ENCODE results near the gene CLDN9. TPM values are rescaled to one million over a fixed set of nuclear protein-coding genes. Genes with fewer than 3 reads are reported as not detected.

The CLDN9 gene
- polyA plus RNA-seq, 2 of the 4 experiments (the other 2 are of a cell fraction): 0.03 to 0.06 TPM

DNA sequence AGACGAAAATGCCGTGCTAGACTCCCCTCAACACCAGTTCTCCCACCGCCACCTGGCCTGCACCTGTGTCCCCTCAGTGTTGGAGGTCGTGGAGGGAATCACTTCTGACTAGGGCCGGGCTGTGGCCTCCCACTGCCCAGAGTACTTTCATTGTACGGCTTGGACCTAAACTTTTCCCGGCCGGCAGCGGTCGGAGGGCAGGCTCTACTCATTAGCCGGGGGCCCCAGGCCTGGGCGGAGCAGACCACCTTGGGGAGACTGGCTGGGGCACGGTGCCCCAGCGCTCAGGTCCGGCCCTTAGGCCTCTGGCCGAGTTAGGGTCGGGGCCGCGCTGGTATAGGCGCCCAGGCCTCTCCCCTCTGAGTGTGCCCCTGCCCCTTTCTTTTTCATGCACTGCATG, 4.6 kb downstream of the CLDN9 start:
- ATAC-seq (no peak), FAIRE-seq (no peak), DNase-seq (ENCODE audit: low read depth in 1 of 2, low spot score in 1 of 2) (no peak)
- WGBS (ENCODE audit: missing lambda C conversion rate): 96% methylated on average over 15 of the region's 20 CpGs
- peak overlapping the region in 1 of 2 experiments; percentile 41; a peak in 1 of 6 replicates for H3K27ac ChIP-seq
- H3K4me1 ChIP-seq: peaks cover 20% of the 10 kb centered on the region
- ChIA-PET POLR2A (no interaction called here), CTCF (interaction anchor here (6.6 kb wide), 1 partner anchor 11 kb away, joined by 112 read pairs; no protein-coding TSS in a partner anchor)
- H3K4me3 ChIP-seq: no peak overlapping the region
- TF ChIP-seq ZFP36 (IDR thresholded peaks at IDR 0.05; ENCODE audit: borderline replicate concordance, partially characterized antibody) (no peak), NFE2L2 (conservative IDR thresholded peaks at IDR 0.05; ENCODE audit: low read length) (no peak), JUNB (IDR thresholded peaks at IDR 0.05) (no peak), MYC (IDR thresholded peaks at IDR 0.05; ENCODE audit: borderline replicate concordance, low read length) (no peak)
- H3K9me3 ChIP-seq: no peaks in the 10 kb centered on the region
- no peak overlapping the region for H3K4me2 ChIP-seq

DNA sequence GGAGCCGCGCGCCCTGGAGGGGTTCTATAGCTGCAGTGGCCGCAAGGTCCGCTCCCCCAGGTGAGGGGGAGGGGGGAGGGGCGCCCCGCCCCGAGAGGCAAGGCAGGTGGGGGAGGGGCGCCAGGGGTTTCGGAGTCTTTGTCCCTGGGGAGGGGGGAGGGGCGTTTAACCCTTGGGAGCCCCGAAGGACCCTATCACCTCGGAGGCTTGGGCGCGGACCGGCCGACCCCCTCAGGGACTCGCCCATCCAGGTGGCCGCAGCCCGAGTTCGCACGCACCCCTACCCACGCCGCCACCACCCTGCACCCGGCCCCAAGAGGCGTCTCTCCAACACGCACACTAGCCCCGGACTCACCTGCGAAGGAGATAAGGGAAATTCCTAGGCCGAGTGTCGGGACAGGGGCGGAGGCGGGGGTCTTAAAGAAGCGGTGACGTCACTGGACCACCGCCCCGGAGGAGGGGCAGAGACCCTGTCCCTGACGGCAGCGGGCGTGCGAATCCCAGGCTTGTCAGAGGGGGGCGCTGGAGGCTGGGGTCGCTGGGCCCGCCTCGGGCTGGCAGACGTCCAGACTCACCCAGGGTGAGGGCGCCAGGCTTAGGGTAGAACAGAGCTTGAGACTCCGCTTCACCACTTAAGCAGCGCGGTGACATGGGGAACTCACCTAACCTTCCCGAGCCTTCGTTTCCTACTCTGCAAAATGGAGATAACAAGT, 5.2 kb downstream of the CLDN9 start, which contains the start of gene CLDN6:
CLDN6 (minus strand) TSS at position 390 of the 713 bp plus-strand sequence. CDS start 2,162 bp downstream, outside the sequence.
- no peak for ATAC-seq
- Histone ChIP-seq H3K4me2 (no peak within 1 kb of the TSS), H3K9me3 (no peaks in the 10 kb centered on the region), H3K4me1 (peaks cover 22% of the 10 kb centered on the region), H3K27ac (peak within 1 kb of the TSS in 1 of 2 experiments; percentile 41; a peak in 2 of 6 replicates), H3K4me3 (no peak within 1 kb of the TSS)
- POLR2A ChIA-PET: no interaction called here
- no peak for FAIRE-seq
- WGBS (ENCODE audit: missing lambda C conversion rate): 76% methylated on average over 31 of the region's 52 CpGs
- DNase-seq (ENCODE audit: low read depth in 1 of 2, low spot score in 1 of 2): no peak
- TF ChIP-seq, protein P1, sequence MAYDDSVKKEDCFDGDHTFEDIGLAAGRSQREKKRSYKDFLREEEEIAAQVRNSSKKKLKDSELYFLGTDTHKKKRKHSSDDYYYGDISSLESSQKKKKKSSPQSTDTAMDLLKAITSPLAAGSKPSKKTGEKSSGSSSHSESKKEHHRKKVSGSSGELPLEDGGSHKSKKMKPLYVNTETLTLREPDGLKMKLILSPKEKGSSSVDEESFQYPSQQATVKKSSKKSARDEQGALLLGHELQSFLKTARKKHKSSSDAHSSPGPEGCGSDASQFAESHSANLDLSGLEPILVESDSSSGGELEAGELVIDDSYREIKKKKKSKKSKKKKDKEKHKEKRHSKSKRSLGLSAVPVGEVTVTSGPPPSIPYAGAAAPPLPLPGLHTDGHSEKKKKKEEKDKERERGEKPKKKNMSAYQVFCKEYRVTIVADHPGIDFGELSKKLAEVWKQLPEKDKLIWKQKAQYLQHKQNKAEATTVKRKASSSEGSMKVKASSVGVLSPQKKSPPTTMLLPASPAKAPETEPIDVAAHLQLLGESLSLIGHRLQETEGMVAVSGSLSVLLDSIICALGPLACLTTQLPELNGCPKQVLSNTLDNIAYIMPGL (CRISPR knock-in tag; IDR thresholded peaks at IDR 0.05; ENCODE audit: borderline replicate concordance): no peak
- TF ChIP-seq CBX8 (IDR thresholded peaks at IDR 0.05): no peak
- TF ChIP-seq FOXS1 (CRISPR knock-in tag; IDR thresholded peaks at IDR 0.05): no peak
- TF ChIP-seq, protein P2, sequence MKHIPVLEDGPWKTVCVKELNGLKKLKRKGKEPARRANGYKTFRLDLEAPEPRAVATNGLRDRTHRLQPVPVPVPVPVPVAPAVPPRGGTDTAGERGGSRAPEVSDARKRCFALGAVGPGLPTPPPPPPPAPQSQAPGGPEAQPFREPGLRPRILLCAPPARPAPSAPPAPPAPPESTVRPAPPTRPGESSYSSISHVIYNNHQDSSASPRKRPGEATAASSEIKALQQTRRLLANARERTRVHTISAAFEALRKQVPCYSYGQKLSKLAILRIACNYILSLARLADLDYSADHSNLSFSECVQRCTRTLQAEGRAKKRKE (CRISPR knock-in tag; IDR thresholded peaks at IDR 0.05; ENCODE audit: low read depth): no peak
- CTCF ChIA-PET: interaction anchor here (0.8 to 6.6 kb wide), 3 partner anchors 12 to 35 kb away, joined by 5 to 112 read pairs (median 42); no protein-coding TSS in a partner anchor

DNA sequence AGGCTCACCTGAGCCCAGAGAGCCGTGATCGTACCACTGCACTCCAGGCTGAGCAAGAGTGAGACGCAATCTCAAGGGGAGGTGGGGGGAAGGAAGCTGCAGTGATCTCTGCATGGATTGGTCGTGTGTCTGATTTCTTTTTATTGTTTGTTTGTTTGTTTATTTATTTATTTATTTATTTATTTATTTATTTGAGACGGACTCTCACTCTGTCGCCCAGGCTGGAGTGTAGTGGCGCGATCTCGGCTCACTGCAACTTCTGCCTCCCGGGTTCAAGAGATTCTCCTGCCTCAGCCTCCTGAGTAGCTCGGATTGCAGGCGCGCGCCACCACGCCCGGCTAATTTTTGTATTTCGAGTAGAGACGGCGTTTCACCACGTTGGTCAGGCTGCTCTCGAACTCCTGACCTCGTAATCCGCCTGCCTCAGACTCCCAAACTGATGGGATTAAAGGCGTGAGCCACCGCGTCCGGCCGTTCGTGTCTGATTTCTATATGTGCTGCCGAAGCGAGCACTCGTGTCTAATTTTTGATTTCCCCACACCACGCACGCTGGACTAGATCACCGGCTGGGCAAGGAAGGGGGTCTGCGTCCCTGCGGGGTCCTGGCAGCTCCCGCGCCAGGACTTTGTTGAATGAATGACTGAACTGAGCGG, 7.0 kb downstream of the CLDN9 start:
- FAIRE-seq (no peak), DNase-seq (ENCODE audit: low read depth in 1 of 2, low spot score in 1 of 2) (no peak), ATAC-seq (no peak)
- 34% methylated on average over 32 of the region's 40 CpGs for WGBS (ENCODE audit: missing lambda C conversion rate)
- CTCF ChIA-PET: interaction anchor here (1.0 to 6.6 kb wide), 6 partner anchors 10 to 59 kb away, joined by 4 to 112 read pairs (median 6); no protein-coding TSS in a partner anchor
- no peaks in the 10 kb centered on the region for H3K9me3 ChIP-seq
- H3K27ac ChIP-seq: peak overlapping the region; percentile 98 to 100
- TF ChIP-seq ZC3H11A (IDR thresholded peaks at IDR 0.05) (peak; percentile 30; the same call in 1 of the 2 replicates), MAFK (IDR thresholded peaks at IDR 0.05; ENCODE audit: partially characterized antibody) (no peak)
- POLR2A ChIA-PET: interaction anchor here (0.7 to 6.2 kb wide), 11 partner anchors 9 to 131 kb away, joined by 3 to 107 read pairs (median 8); partner anchors contain the start of genes PAQR4 and PKMYT1
- peak overlapping the region; percentile 89 for H3K4me2 ChIP-seq
- peak overlapping the region; percentile 93 for H3K4me3 ChIP-seq
- peaks cover 19% of the 10 kb centered on the region for H3K4me1 ChIP-seq

DNA sequence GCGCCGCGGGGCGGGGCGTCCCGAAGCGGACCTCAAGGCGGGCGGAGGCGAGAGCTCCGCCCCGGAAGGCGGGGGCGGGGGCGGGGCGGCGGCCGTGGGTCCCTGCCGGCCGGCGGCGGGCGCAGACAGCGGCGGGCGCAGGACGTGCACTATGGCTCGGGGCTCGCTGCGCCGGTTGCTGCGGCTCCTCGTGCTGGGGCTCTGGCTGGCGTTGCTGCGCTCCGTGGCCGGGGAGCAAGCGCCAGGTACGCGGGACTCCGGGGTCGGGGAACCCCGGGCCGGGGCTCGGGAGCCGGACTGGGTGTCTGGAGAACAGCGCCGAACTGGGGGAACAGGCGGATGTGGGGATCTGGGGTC, 7.5 kb downstream of the CLDN9 start, which contains the start of gene TNFRSF12A:
TNFRSF12A (plus strand) TSS at position 122 of the 357 bp plus-strand sequence; CDS start at position 152, 30 bp downstream.
- no CpG with 5 or more reads among the region's 49 CpGs for WGBS (ENCODE audit: missing lambda C conversion rate)
- H3K27ac ChIP-seq: peak within 1 kb of the TSS; percentile 98 to 100
- no peak for FAIRE-seq
- TF ChIP-seq, protein P3, sequence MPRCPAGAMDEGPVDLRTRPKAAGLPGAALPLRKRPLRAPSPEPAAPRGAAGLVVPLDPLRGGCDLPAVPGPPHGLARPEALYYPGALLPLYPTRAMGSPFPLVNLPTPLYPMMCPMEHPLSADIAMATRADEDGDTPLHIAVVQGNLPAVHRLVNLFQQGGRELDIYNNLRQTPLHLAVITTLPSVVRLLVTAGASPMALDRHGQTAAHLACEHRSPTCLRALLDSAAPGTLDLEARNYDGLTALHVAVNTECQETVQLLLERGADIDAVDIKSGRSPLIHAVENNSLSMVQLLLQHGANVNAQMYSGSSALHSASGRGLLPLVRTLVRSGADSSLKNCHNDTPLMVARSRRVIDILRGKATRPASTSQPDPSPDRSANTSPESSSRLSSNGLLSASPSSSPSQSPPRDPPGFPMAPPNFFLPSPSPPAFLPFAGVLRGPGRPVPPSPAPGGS (IDR thresholded peaks at IDR 0.05): peak; percentile 94
- peak; percentile 79 to 95; a peak in 4 of 5 replicates for TF ChIP-seq JUN (IDR thresholded peaks at IDR 0.05)
- TF ChIP-seq PHF8 (IDR thresholded peaks at IDR 0.05; ENCODE audit: borderline replicate concordance, low read depth): peak; percentile 74; the same call in 1 of the 2 replicates
- TF ChIP-seq ZC3H11A (IDR thresholded peaks at IDR 0.05): no peak
- TF ChIP-seq POLR2A (IDR thresholded peaks at IDR 0.05; ENCODE audit: low read length): peak; percentile 93
- no peaks in the 10 kb centered on the region for H3K9me3 ChIP-seq
- peak within 1 kb of the TSS; percentile 89 for H3K4me2 ChIP-seq
- H3K4me1 ChIP-seq: peaks cover 24% of the 10 kb centered on the region
- H3K4me3 ChIP-seq: peak within 1 kb of the TSS; percentile 93
- ChIA-PET POLR2A (interaction anchor here (0.7 to 6.2 kb wide), 15 partner anchors 8 to 152 kb away, joined by 3 to 107 read pairs (median 7); partner anchors contain the start of genes PAQR4 and PKMYT1), CTCF (interaction anchor here (0.8 to 6.6 kb wide), 8 partner anchors 10 to 182 kb away, joined by 3 to 112 read pairs (median 5); no protein-coding TSS in a partner anchor)
- peak; percentile 64 to 82 for DNase-seq (ENCODE audit: low read depth in 1 of 2, low spot score in 1 of 2)
- ATAC-seq: peak; percentile 2; a peak in 1 of 6 replicates

Data from A549 (cell line).